Measurements from ENCODE around the gene CDHR1.

Gene CDHR1

GRCh38 chr10:84230359-84230758 lies 36.0 kb downstream of the CDHR1 start:
- DNase-seq (ENCODE audit: low spot score) = no peak

- no peak for DNase-seq (ENCODE audit: low spot score)
These were observed 38.0 kb downstream of the CDHR1 start for GRCh38 chr10:84232376-84232775.

- no peak for DNase-seq (ENCODE audit: low spot score)
These were observed 39.6 kb downstream of the CDHR1 start for GRCh38 chr10:84233940-84234339.

GRCh38 chr10:84234479-84234878 lies 40.1 kb downstream of the CDHR1 start:
- DNase-seq (ENCODE audit: low spot score) = no peak

GRCh38 chr10:84235096-84235495 lies 40.8 kb downstream of the CDHR1 start:
- no peak for DNase-seq (ENCODE audit: low spot score)

GRCh38 chr10:84236807-84237198 lies 42.5 kb downstream of the CDHR1 start:
- DNase-seq (ENCODE audit: low spot score) = no peak

- no peak for DNase-seq (ENCODE audit: low spot score)
These were observed 43.1 kb downstream of the CDHR1 start for GRCh38 chr10:84237199-84238051.

GRCh38 chr10:84238909-84239308 lies 44.6 kb downstream of the CDHR1 start:
- no peak for DNase-seq (ENCODE audit: low spot score)

GRCh38 chr10:84241185-84241790 lies 47.0 kb downstream of the CDHR1 start, which contains the start of gene LRIT1:
Gene LRIT1, minus strand, starts transcription at chr10:84241546. Its CDS starts 107 bp downstream, at chr10:84241439.
- DNase-seq (ENCODE audit: low spot score) = no peak

- DNase-seq (ENCODE audit: low spot score) = no peak
These were observed 49.4 kb downstream of the CDHR1 start for GRCh38 chr10:84243759-84244158.

GRCh38 chr10:84244651-84245270 lies 50.4 kb downstream of the CDHR1 start, which contains the start of gene RGR:
Gene RGR, plus strand, starts transcription at chr10:84245053. Its CDS starts 38 bp downstream, at chr10:84245091.
- peak; percentile 84 for DNase-seq (ENCODE audit: low spot score)

- DNase-seq (ENCODE audit: low spot score) = no peak
These were observed 53.2 kb downstream of the CDHR1 start for GRCh38 chr10:84247496-84247895.

GRCh38 chr10:84248794-84249193 lies 54.5 kb downstream of the CDHR1 start:
- no peak for DNase-seq (ENCODE audit: low spot score)

GRCh38 chr10:84254552-84255478 lies 60.5 kb downstream of the CDHR1 start:
- DNase-seq (ENCODE audit: low spot score) = no peak

GRCh38 chr10:84256510-84257342 lies 62.4 kb downstream of the CDHR1 start:
- DNase-seq (ENCODE audit: low spot score) = no peak

GRCh38 chr10:84257343-84258020 lies 63.1 kb downstream of the CDHR1 start:
- DNase-seq (ENCODE audit: low spot score) = no peak

GRCh38 chr10:84258034-84258695 lies 63.8 kb downstream of the CDHR1 start:
- DNase-seq (ENCODE audit: low spot score) = no peak

GRCh38 chr10:84261236-84261915 lies 67.0 kb downstream of the CDHR1 start:
- no peak for DNase-seq (ENCODE audit: low spot score)
